IMR-90 (cell line): ENCODE results near the gene ATRNL1. TPM values are rescaled to one million over a fixed set of nuclear protein-coding genes. Genes with fewer than 3 reads are reported as not detected.

Experiments
- ATAC-seq: fragments of 200-7000 bp; cut with Tn5 transposase; 2 replicates; pipeline ENCODE4 v1.9.1; 2020; ENCODE audit warnings: low read depth, mild to moderate bottlenecking, moderate library complexity
- BruUV-seq: library from RNA; stranded (reverse); fragments of 400-500 nt; replicated peaks from 2 replicates; lab custom pipeline; 2021; lab: Mats Ljungman, UMichigan
- CTCF ChIA-PET: fragments of 300-600 bp; formaldehyde crosslinking; extraction: SDS; loops from one replicate; lab custom pipeline; 2021; ENCODE audit warnings: antibody characterized with exemption; lab: Yijun Ruan, JAX
- POLR2A ChIA-PET: fragments of 300-600 bp; sonication (Branson Sonifier 250); formaldehyde crosslinking; loops from one replicate; lab custom pipeline; 2022; ENCODE audit warnings: antibody characterized with exemption; ENCODE audit not compliant: unreplicated experiment; lab: Charles Lee
- DNase-seq: peaks from one replicate; pipeline ENCODE4 v3.0.0; 2013
- H2AFZ ChIP-seq: replicated peaks from 2 replicates; pipeline ENCODE3; 2013; ENCODE audit warnings: low read length, mild to moderate bottlenecking; ENCODE audit not compliant: poor library complexity
- H2AK5ac ChIP-seq: 2 replicates; pipeline ENCODE4 v1.6.1; 2013; ENCODE audit warnings: low read depth, low read length, inconsistent platforms
- H2AK9ac ChIP-seq: replicated peaks from 2 replicates; pipeline ENCODE3; 2013; ENCODE audit warnings: mild to moderate bottlenecking, low read depth, low read length, moderate library complexity; ENCODE audit not compliant: poor library complexity
- H2BK120ac ChIP-seq: 2 replicates; pipeline ENCODE4 v1.6.1; 2013; ENCODE audit warnings: low read depth, low read length, inconsistent platforms
- H2BK15ac ChIP-seq: 3 replicates; pipeline ENCODE4 v1.6.1; 2013; ENCODE audit warnings: low read depth, low read length, inconsistent platforms
- H2BK20ac ChIP-seq: 2 replicates; pipeline ENCODE4 v1.6.1; 2013; ENCODE audit warnings: low read depth, mild to moderate bottlenecking, inconsistent platforms, low read length, moderate library complexity
- H2BK5ac ChIP-seq: 2 replicates; pipeline ENCODE4 v1.6.1; 2013; ENCODE audit warnings: mild to moderate bottlenecking, low read depth, low read length, inconsistent platforms; ENCODE audit not compliant: poor library complexity, severe bottlenecking
- H3K14ac ChIP-seq: replicated peaks from 2 replicates; pipeline ENCODE4 v1.6.1; 2013; ENCODE audit warnings: low read depth, low read length, inconsistent platforms
- H3K18ac ChIP-seq: 2 replicates; pipeline ENCODE4 v1.6.1; 2013; ENCODE audit warnings: low read depth, low read length, control low read depth
- H3K23ac ChIP-seq: 2 replicates; pipeline ENCODE4 v1.6.1; 2013; ENCODE audit warnings: low read depth, low read length, inconsistent platforms
- H3K27ac ChIP-seq: 2 replicates; pipeline ENCODE4 v1.5.1; 2013; ENCODE audit warnings: mild to moderate bottlenecking, control low read depth, low read length; ENCODE audit not compliant: insufficient read depth
- H3K27me3 ChIP-seq: 2 replicates; pipeline ENCODE4 v1.6.1; 2013; ENCODE audit warnings: low read length; ENCODE audit not compliant: control insufficient read depth, insufficient read depth
- H3K36me3 ChIP-seq: 2 replicates; pipeline ENCODE4 v1.6.1; 2013; ENCODE audit warnings: low read length, mixed read lengths; ENCODE audit not compliant: control insufficient read depth, insufficient read depth
- H3K4ac ChIP-seq: 2 replicates; pipeline ENCODE4 v1.6.1; 2013; ENCODE audit warnings: low read depth, low read length, inconsistent platforms
- H3K4me1 ChIP-seq: 2 replicates; pipeline ENCODE4 v1.6.1; 2013; ENCODE audit warnings: low read length, mixed read lengths; ENCODE audit not compliant: control insufficient read depth, insufficient read depth
- H3K4me2 ChIP-seq: 2 replicates; pipeline ENCODE4 v1.6.1; 2013; ENCODE audit warnings: low read depth, mild to moderate bottlenecking, control low read depth, low read length, moderate library complexity
- H3K4me3 ChIP-seq: 2 replicates; pipeline ENCODE4 v1.5.1; 2013; ENCODE audit warnings: low read depth, mild to moderate bottlenecking, control low read depth, low read length, moderate library complexity; ENCODE audit not compliant: insufficient read depth
- H3K56ac ChIP-seq: 2 replicates; pipeline ENCODE4 v1.6.1; 2013; ENCODE audit warnings: low read length, inconsistent platforms; ENCODE audit not compliant: insufficient read depth; ENCODE audit errors: extremely low read depth
- H3K79me1 ChIP-seq, 2 experiments: 2 replicates each; pipeline ENCODE4 v1.6.1; 2013; ENCODE audit warnings: low read length in 2 of 2, inconsistent platforms in 1 of 2, low read depth in 1 of 2
- H3K9ac ChIP-seq: 2 replicates; pipeline ENCODE4 v1.6.1; 2013; ENCODE audit warnings: low read depth, low read length, control low read depth
- H3K9me1 ChIP-seq: 2 replicates; pipeline ENCODE4 v1.6.1; 2013; ENCODE audit warnings: low read length, inconsistent platforms; ENCODE audit not compliant: insufficient read depth
- H3K9me3 ChIP-seq: 2 replicates; pipeline ENCODE4 v1.6.1; 2013; ENCODE audit warnings: low read length; ENCODE audit not compliant: control insufficient read depth, insufficient read depth
- H4K20me1 ChIP-seq: 2 replicates; pipeline ENCODE4 v1.6.1; 2013; ENCODE audit warnings: low read length, inconsistent platforms; ENCODE audit not compliant: insufficient read depth
- H4K5ac ChIP-seq: 2 replicates; pipeline ENCODE4 v1.6.1; 2013; ENCODE audit warnings: mild to moderate bottlenecking, low read depth, low read length, control low read depth
- H4K8ac ChIP-seq, 2 experiments: 2 replicates each; pipeline ENCODE4 v1.6.1; 2013; ENCODE audit warnings: low read depth in 2 of 2, low read length in 2 of 2, control low read depth in 1 of 2, inconsistent platforms in 1 of 2
- H4K91ac ChIP-seq: 2 replicates; pipeline ENCODE4 v1.6.1; 2013; ENCODE audit warnings: low read depth, low read length, inconsistent platforms; ENCODE audit not compliant: insufficient read depth
- BHLHE40 ChIP-seq: fragments of 150-350 bp; IDR thresholded peaks from 2 replicates; pipeline ENCODE4 v1.6.1; 2016; ENCODE audit warnings: mild to moderate bottlenecking, low read depth, low read length
- CEBPB ChIP-seq: IDR thresholded peaks from 2 replicates; pipeline ENCODE4 v1.6.1; 2012; ENCODE audit warnings: low read depth, low read length, improper control_type of control experiment
- CHD1 ChIP-seq: IDR thresholded peaks from 2 replicates; pipeline ENCODE4 v1.6.1; 2012; ENCODE audit warnings: low read depth, low read length, improper control_type of control experiment
- FOS ChIP-seq: fragments of 150-350 bp; IDR thresholded peaks from 2 replicates; pipeline ENCODE4 v1.6.1; 2016; ENCODE audit warnings: low read depth, low read length
- MAFK ChIP-seq: IDR thresholded peaks from 2 replicates; pipeline ENCODE4 v1.6.1; 2012; ENCODE audit warnings: low read depth, low read length, improper control_type of control experiment
- MAZ ChIP-seq: IDR thresholded peaks from 2 replicates; pipeline ENCODE4 v1.6.1; 2012; ENCODE audit warnings: low read depth, mild to moderate bottlenecking, low read length, improper control_type of control experiment, moderate library complexity, borderline replicate concordance
- MXI1 ChIP-seq: IDR thresholded peaks from 2 replicates; pipeline ENCODE4 v1.6.1; 2012; ENCODE audit warnings: low read depth, mild to moderate bottlenecking, low read length, moderate library complexity, borderline replicate concordance
- NFE2L2 ChIP-seq: fragments of 150-350 bp; IDR thresholded peaks from 2 replicates; pipeline ENCODE4 v1.6.1; 2016; ENCODE audit warnings: low read depth, mild to moderate bottlenecking, low read length
- POLR2A ChIP-seq: IDR thresholded peaks from 2 replicates; pipeline ENCODE4 v1.6.1; 2012; ENCODE audit warnings: mild to moderate bottlenecking, low read depth, low read length
- RAD21 ChIP-seq: IDR thresholded peaks from 2 replicates; pipeline ENCODE4 v1.6.1; 2012; ENCODE audit warnings: low read length, improper control_type of control experiment
- RCOR1 ChIP-seq: IDR thresholded peaks from 2 replicates; pipeline ENCODE4 v1.6.1; 2012; ENCODE audit warnings: mild to moderate bottlenecking, low read length, improper control_type of control experiment; ENCODE audit not compliant: insufficient replicate concordance
- RFX5 ChIP-seq: IDR thresholded peaks from 2 replicates; pipeline ENCODE4 v1.8.0; 2012; ENCODE audit warnings: low read depth, mild to moderate bottlenecking, low read length, moderate library complexity
- SMC3 ChIP-seq: fragments of 150-350 bp; IDR thresholded peaks from 2 replicates; pipeline ENCODE4 v1.6.1; 2016; ENCODE audit warnings: low read depth, mild to moderate bottlenecking, antibody characterized with exemption, low read length, moderate library complexity
- dilution Hi-C: fragments of 300-500 bp; cut with HindIII; formaldehyde crosslinking; loops from one replicate; pipeline ENCODE4 v1.14.3; 2018; ENCODE audit warnings: low sequenced_read_pairs; ENCODE audit not compliant: unreplicated experiment
- in situ Hi-C: fragments of 300-500 bp; cut with MboI; formaldehyde crosslinking; loops from 3 replicates; pipeline ENCODE4 v1.14.3; 2019; ENCODE audit warnings: low sequenced_read_pairs, inconsistent platforms, mixed read lengths
- intact Hi-C: fragments of 100-400 bp; cut with micrococcal nuclease; formaldehyde crosslinking; loops from 2 replicates; pipeline ENCODE4 v1.10.0; 2022
- polyA plus RNA-seq, 3 experiments: library from polyadenylated mRNA; depleted of rRNA; stranded (reverse); fragments of >200 nt; gene quantifications; 2 replicates each; pipeline ENCODE4 v1.2.3, GENCODE V29; 2012; ENCODE audit warnings: low replicate concordance in 1 of 3
- total RNA-seq: library from RNA; depleted of rRNA; stranded (reverse); fragments of >200 nt; gene quantifications from 2 replicates; pipeline ENCODE4 v1.2.3, GENCODE V29; 2012
- TF ChIP-seq, protein P1 (sequence below): conservative IDR thresholded peaks from 2 replicates; pipeline ENCODE4 v1.5.1; 2012; ENCODE audit warnings: mild to moderate bottlenecking, low read depth, low read length, improper control_type of control experiment
- TF ChIP-seq, protein P2 (sequence below): fragments of 150-350 bp; IDR thresholded peaks from 2 replicates; pipeline ENCODE4 v1.6.1; 2016; ENCODE audit warnings: low read depth, mild to moderate bottlenecking, low read length, moderate library complexity, borderline replicate concordance
- TF ChIP-seq, protein P3 (sequence below): fragments of 150-350 bp; IDR thresholded peaks from 2 replicates; pipeline ENCODE4 v1.6.1; 2017; ENCODE audit warnings: mild to moderate bottlenecking, antibody characterized with exemption, low read length, low read depth

Gene ATRNL1
- total and polyA plus RNA-seq, 2 of the 4 experiments (the other 2 are of a cell fraction) = 0.18 to 0.19 TPM

- H3K23ac ChIP-seq = no peak overlapping the region
- H3K56ac ChIP-seq = no peak overlapping the region
- H2AFZ ChIP-seq = no peak overlapping the region
- no peaks in the 10 kb centered on the region for H3K9me1 ChIP-seq
- no peak overlapping the region for H4K91ac ChIP-seq
- no peak overlapping the region for H2AK9ac ChIP-seq
- no peak overlapping the region for H2BK120ac ChIP-seq
- no peak overlapping the region for H3K4ac ChIP-seq
- no peak overlapping the region for H4K5ac ChIP-seq
- H3K27me3 ChIP-seq = no peaks in the 10 kb centered on the region
- no peak overlapping the region for H3K18ac ChIP-seq
- BruUV-seq = no TSS peak
- H2BK5ac ChIP-seq = no peak overlapping the region
- in situ Hi-C loops (loop anchor here (5.0 kb wide), 1 partner anchor 581 kb away; no protein-coding TSS in a partner anchor), intact Hi-C loops (loop anchor here (1.0 to 5.0 kb wide), 3 partner anchors 91 to 680 kb away; no protein-coding TSS in a partner anchor), dilution Hi-C loops (no loop called here)
- no peak overlapping the region for H2BK15ac ChIP-seq
- no peak overlapping the region for H4K8ac ChIP-seq
- no peak overlapping the region for H3K9ac ChIP-seq
- no peak overlapping the region for H3K27ac ChIP-seq
- no peak overlapping the region for H2AK5ac ChIP-seq
- H4K20me1 ChIP-seq = no peaks in the 10 kb centered on the region
- no peaks in the 10 kb centered on the region for H3K4me1 ChIP-seq
- no peaks in the 10 kb centered on the region for H3K79me1 ChIP-seq
- ChIA-PET CTCF (interaction anchor here (0.6 to 1.8 kb wide), 9 partner anchors 13 to 680 kb away, joined by 3 to 10 read pairs (median 4); no protein-coding TSS in a partner anchor), POLR2A (no interaction called here)
- DNase-seq = no peak
- no peaks in the 10 kb centered on the region for H3K9me3 ChIP-seq
- H3K36me3 ChIP-seq = no peaks in the 10 kb centered on the region
- no peak overlapping the region for H3K4me2 ChIP-seq
- TF ChIP-seq, protein P1, sequence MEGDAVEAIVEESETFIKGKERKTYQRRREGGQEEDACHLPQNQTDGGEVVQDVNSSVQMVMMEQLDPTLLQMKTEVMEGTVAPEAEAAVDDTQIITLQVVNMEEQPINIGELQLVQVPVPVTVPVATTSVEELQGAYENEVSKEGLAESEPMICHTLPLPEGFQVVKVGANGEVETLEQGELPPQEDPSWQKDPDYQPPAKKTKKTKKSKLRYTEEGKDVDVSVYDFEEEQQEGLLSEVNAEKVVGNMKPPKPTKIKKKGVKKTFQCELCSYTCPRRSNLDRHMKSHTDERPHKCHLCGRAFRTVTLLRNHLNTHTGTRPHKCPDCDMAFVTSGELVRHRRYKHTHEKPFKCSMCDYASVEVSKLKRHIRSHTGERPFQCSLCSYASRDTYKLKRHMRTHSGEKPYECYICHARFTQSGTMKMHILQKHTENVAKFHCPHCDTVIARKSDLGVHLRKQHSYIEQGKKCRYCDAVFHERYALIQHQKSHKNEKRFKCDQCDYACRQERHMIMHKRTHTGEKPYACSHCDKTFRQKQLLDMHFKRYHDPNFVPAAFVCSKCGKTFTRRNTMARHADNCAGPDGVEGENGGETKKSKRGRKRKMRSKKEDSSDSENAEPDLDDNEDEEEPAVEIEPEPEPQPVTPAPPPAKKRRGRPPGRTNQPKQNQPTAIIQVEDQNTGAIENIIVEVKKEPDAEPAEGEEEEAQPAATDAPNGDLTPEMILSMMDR = no peak
- TF ChIP-seq RFX5 = no peak
- TF ChIP-seq POLR2A = no peak
- TF ChIP-seq BHLHE40 = no peak
- TF ChIP-seq MAFK = no peak
- no peak for TF ChIP-seq NFE2L2
- no peak for TF ChIP-seq FOS
- TF ChIP-seq SMC3 = no peak
- no peak for TF ChIP-seq MAZ
- TF ChIP-seq RAD21 = no peak
- no peak for TF ChIP-seq RCOR1
- no peak for TF ChIP-seq CEBPB
- no peak for TF ChIP-seq CHD1
- TF ChIP-seq, protein P2, sequence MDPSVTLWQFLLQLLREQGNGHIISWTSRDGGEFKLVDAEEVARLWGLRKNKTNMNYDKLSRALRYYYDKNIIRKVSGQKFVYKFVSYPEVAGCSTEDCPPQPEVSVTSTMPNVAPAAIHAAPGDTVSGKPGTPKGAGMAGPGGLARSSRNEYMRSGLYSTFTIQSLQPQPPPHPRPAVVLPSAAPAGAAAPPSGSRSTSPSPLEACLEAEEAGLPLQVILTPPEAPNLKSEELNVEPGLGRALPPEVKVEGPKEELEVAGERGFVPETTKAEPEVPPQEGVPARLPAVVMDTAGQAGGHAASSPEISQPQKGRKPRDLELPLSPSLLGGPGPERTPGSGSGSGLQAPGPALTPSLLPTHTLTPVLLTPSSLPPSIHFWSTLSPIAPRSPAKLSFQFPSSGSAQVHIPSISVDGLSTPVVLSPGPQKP = no peak
- TF ChIP-seq MXI1 = no peak
- TF ChIP-seq, protein P3, sequence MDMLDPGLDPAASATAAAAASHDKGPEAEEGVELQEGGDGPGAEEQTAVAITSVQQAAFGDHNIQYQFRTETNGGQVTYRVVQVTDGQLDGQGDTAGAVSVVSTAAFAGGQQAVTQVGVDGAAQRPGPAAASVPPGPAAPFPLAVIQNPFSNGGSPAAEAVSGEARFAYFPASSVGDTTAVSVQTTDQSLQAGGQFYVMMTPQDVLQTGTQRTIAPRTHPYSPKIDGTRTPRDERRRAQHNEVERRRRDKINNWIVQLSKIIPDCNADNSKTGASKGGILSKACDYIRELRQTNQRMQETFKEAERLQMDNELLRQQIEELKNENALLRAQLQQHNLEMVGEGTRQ = no peak
- H3K4me3 ChIP-seq = no peak overlapping the region
- H2BK20ac ChIP-seq = no peak overlapping the region
- ATAC-seq = peak; percentile 42
- H3K14ac ChIP-seq = no peak overlapping the region
These were observed 612.9 kb downstream of the ATRNL1 start for GRCh38 chr10:115706026-115706425.
